Brain microvascular endothelial cell (primary cell): ENCODE data around the gene EYS.

Experiments used
- DNase-seq: peaks from one replicate; pipeline ENCODE4 v3.0.0-alpha.2; 2020
- H3K27ac ChIP-seq: fragments of 250-450 bp; sonication (Bioruptor Pico); 2 replicates; pipeline ENCODE4 v1.5.1; 2020; ENCODE audit warnings: mild to moderate bottlenecking, moderate library complexity
- H3K27me3 ChIP-seq: fragments of 250-450 bp; sonication (Bioruptor Pico); replicated peaks from 2 replicates; pipeline ENCODE4 v1.5.1; 2020; ENCODE audit warnings: mild to moderate bottlenecking
- H3K36me3 ChIP-seq: fragments of 250-450 bp; sonication (Bioruptor Pico); replicated peaks from 2 replicates; pipeline ENCODE4 v1.5.1; 2020; ENCODE audit warnings: mild to moderate bottlenecking
- H3K4me3 ChIP-seq: 2 replicates; pipeline ENCODE4 v1.5.1; 2011; ENCODE audit warnings: low read depth, mild to moderate bottlenecking, control low read depth, low read length, moderate library complexity
- CTCF ChIP-seq: IDR thresholded peaks from 2 replicates; pipeline ENCODE4 v1.5.1; 2011; ENCODE audit warnings: low read depth, mild to moderate bottlenecking, moderate library complexity, low read length, control low read depth, inconsistent platforms; ENCODE audit errors: missing control alignments
- in situ Hi-C: cut with HindIII; loops from 2 replicates; pipeline ENCODE4 v1.10.0; 2017; ENCODE audit warnings: low sequenced_read_pairs, low pct_ligation_motif_present

EYS gene

GRCh38 chr6:63868351-63868750, 1838.7 kb downstream of the EYS start:
- H3K4me3 ChIP-seq, result no peak overlapping the region
- no peak overlapping the region for H3K27ac ChIP-seq
- no peaks in the 10 kb centered on the region for H3K27me3 ChIP-seq
- H3K36me3 ChIP-seq, result no peaks in the 10 kb centered on the region
- DNase-seq, result no peak
- no peak for TF ChIP-seq CTCF
- in situ Hi-C loops, result no loop called here

DNA sequence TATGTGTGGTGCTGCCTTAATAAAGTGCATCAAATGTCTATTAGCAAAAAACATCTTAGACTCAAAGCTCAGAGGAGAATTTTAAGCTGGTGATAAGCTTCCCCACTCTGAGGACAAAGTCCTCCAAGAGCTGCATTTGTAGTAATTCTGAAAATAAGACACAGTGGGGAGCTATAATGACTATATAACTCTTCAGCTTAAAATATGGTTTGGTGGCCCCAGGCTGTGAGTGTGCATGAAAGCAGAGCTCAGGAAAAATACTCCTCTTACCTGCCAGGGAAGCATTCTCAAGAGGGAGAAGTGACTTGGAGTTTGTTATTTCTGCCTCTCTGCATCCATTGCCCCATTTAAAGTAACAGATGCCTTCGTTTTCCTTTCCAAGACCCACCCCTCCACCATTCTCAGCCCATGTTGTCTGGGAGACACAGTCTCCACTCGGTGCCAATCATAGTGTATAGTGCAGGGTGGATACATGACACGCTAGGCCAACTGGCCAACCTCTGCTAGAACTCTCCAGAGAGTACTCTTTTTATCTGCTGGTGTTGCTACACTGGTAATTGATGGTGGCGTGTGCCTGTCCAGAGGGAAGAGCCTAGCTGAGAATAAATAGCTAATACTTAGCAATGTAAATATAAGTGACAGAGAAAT, 1842.2 kb downstream of the EYS start:
- Histone ChIP-seq H3K4me3 (no peak overlapping the region), H3K27ac (no peak overlapping the region), H3K36me3 (no peaks in the 10 kb centered on the region), H3K27me3 (no peaks in the 10 kb centered on the region)
- TF ChIP-seq CTCF, result no peak
- no peak for DNase-seq
- in situ Hi-C loops, result no loop called here

- Histone ChIP-seq H3K27me3 (no peaks in the 10 kb centered on the region), H3K36me3 (no peaks in the 10 kb centered on the region), H3K4me3 (no peak overlapping the region), H3K27ac (no peak overlapping the region)
- DNase-seq, result no peak
- TF ChIP-seq CTCF, result no peak
- in situ Hi-C loops, result no loop called here
Observed at GRCh38 chr6:63864061-63864460, 1843.0 kb downstream of the EYS start.

GRCh38 chr6:63862486-63863198, 1844.4 kb downstream of the EYS start:
- Histone ChIP-seq H3K4me3 (no peak overlapping the region), H3K36me3 (no peaks in the 10 kb centered on the region), H3K27ac (no peak overlapping the region), H3K27me3 (no peaks in the 10 kb centered on the region)
- no peak for TF ChIP-seq CTCF
- no peak for DNase-seq
- in situ Hi-C loops, result no loop called here

- H3K4me3 ChIP-seq, result no peak overlapping the region
- no peaks in the 10 kb centered on the region for H3K27me3 ChIP-seq
- no peak for TF ChIP-seq CTCF
- in situ Hi-C loops, result no loop called here
- H3K36me3 ChIP-seq, result no peaks in the 10 kb centered on the region
- no peak for DNase-seq
- no peak overlapping the region for H3K27ac ChIP-seq
Observed at GRCh38 chr6:63859528-63859927, 1847.5 kb downstream of the EYS start.

GRCh38 chr6:63858691-63859090, 1848.3 kb downstream of the EYS start:
- Histone ChIP-seq H3K27ac (no peak overlapping the region), H3K27me3 (no peaks in the 10 kb centered on the region), H3K4me3 (no peak overlapping the region), H3K36me3 (no peaks in the 10 kb centered on the region)
- TF ChIP-seq CTCF, result no peak
- in situ Hi-C loops, result no loop called here
- DNase-seq, result no peak
